BLaER1 treated with 17β-estradiol and CSF1 and Interleukin-3, amounts not matched to agents 10 nM and 100 nM (cell line): Measurements from ENCODE around the gene HDAC9.

Source experiments
- H3K27ac ChIP-seq, 11 experiments: shearing (Covaris generic); formaldehyde crosslinking; 2 replicates each; pipeline ENCODE4 v1.8.1; 2022
- H3K27me3 ChIP-seq, 11 experiments: shearing (Covaris generic); formaldehyde crosslinking; 2 replicates each; pipeline ENCODE4 v1.8.1; 2022
- H3K36me3 ChIP-seq, 11 experiments: shearing (Covaris generic); formaldehyde crosslinking; 2 replicates each; pipeline ENCODE4 v1.8.1; 2022
- H3K4me1 ChIP-seq, 10 experiments: shearing (Covaris generic); formaldehyde crosslinking; 2 replicates each; pipeline ENCODE4 v1.8.1; 2022
- H3K4me2 ChIP-seq, 11 experiments: shearing (Covaris generic); formaldehyde crosslinking; 2 replicates each; pipeline ENCODE4 v1.8.1; 2022
- H3K4me3 ChIP-seq, 10 experiments: shearing (Covaris generic); formaldehyde crosslinking; 2 replicates each; pipeline ENCODE4 v1.8.1; 2022
- H3K9ac ChIP-seq, 11 experiments: shearing (Covaris generic); formaldehyde crosslinking; 2 replicates each; pipeline ENCODE4 v1.8.1; 2022
- H3K9me3 ChIP-seq, 11 experiments: shearing (Covaris generic); formaldehyde crosslinking; replicated peaks in 1 of 11; 2 replicates each; pipeline ENCODE4 v1.8.1; 2022
- H4K20me1 ChIP-seq, 11 experiments: shearing (Covaris generic); formaldehyde crosslinking; 2 replicates each; pipeline ENCODE4 v1.8.1; 2022
- Cebpa-rat ChIP-seq, 11 experiments: shearing (Covaris generic); IDR thresholded peaks; 2 replicates each; pipeline ENCODE4 v1.8.1; 2022

Gene HDAC9

GRCh38 chr7:19051767-19052375 is 556.3 kb downstream of the HDAC9 start:
- no peaks in the 10 kb centered on the region for H4K20me1 ChIP-seq
- H3K4me2 ChIP-seq, result no peak overlapping the region
- H3K4me3 ChIP-seq, result no peak overlapping the region
- no peak overlapping the region for H3K9ac ChIP-seq
- H3K27ac ChIP-seq, result no peak overlapping the region
- H3K27me3 ChIP-seq, result no peaks in the 10 kb centered on the region
- no peaks in the 10 kb centered on the region for H3K4me1 ChIP-seq
- TF ChIP-seq Cebpa-rat (IDR thresholded peaks at IDR 0.05), result no peak
- no peaks in the 10 kb centered on the region for H3K36me3 ChIP-seq
- H3K9me3 ChIP-seq, result peaks cover 0 to 20% (median 8%) of the 10 kb centered on the region in 11 experiments; a peak in 11 of 22 replicates
